Measurements from ENCODE around the gene GFM1.
A peak's percentile ranks its signal among the peaks of the same experiment; 100 is the strongest.
"Not testable (repeated sequence)": the region's sequence is repeated elsewhere in the genome, so short reads cannot be mapped to it uniquely, and the experiment has no call there.

GFM1 gene

DNA sequence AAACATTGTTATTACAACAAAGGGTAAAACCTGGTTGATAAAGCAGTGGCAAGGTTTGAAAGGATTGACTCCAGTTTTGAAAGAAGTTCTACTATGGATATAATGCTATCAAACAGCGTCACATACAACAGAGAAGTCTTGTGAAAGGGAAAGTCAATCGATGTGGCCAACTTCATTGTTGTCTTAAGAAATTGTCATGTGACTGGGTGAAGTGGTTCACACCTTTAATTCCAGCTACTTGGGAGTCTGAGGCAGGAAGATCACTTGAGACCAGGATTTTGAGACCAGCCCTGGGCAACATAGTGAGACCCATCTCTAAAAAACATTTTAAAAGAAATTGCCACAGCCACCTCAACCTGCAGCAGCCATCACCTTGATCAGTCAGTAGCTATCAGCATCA, 34.4 kb downstream of the GFM1 start:
- no peak for DNase-seq (ENCODE audit: low spot score)

DNA sequence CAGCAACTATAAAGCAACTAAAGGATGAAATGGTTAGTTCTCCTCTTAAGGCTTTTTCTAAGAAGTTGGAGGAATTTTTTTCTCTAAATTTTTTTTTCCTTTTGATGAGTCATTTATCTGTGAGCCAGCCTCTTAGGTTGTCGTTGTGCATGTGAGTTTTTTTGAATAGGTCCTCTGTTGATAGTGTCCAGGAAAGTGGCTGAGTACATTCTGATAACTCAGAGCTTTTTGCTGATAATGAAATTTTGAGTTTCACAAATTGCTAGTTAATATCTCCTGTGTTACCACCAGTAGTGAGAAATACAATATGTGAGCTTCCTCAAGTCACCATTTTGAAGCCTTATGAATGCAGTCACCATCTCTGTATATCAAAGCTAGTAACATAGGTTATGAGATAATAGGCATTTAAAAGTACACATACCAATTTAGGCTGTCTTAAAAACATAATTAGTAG, 35.2 kb downstream of the GFM1 start:
- no peak for DNase-seq (ENCODE audit: low spot score)

DNA sequence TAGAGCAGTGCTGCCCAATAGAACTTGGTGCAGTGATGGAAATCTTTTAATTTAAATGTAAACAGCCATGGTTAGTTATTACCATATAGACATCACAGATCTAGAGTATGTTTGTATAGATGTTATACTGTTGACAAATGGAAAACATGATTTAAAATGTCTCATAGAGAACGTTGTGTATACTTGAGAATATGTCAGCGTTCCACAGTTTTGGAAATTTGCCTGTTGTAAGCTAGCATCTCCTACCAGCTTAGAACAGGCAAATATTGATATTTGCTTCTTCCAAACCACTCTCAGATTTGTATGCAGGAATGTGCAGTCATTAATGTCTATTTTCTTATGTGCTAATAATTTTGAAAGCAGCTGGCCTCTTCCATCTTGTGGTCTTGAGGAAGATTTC, 36.5 kb downstream of the GFM1 start:
- no peak for DNase-seq (ENCODE audit: low spot score)

DNA sequence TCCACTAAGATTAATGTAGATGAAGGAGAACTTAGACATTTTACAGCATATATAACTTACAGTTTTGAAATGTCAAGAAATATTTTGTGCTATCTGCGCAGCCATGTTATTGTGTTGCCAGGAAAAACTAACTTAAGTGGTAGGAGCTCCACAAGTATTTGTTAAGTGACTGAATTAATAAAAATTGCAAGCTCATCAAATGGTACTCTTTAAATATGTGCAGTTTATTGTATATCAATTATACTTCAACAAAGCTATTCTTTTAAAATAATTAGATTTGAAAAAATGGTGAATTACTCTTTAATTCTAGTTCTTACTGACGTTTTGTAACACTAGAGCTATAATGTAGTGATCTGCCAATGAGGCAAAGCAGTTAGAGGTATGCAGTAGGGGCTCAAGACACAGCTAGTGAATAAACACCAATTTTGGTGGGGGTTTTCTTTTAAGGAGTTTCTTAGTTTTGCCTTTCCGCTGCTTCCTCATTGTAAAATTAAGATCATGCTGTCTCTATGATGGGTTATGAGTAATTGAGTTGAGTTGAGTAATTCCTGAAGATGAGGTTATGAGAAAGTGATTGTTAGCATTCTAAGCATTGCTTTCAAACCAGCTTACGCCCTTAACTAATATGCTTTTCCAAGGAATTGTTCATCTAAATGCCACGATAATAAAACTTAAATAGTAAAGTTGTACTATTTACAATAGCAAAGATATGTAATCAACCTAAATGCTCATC, 39.1 kb downstream of the GFM1 start:
- DNase-seq (ENCODE audit: low spot score) = peak; percentile 39

DNA sequence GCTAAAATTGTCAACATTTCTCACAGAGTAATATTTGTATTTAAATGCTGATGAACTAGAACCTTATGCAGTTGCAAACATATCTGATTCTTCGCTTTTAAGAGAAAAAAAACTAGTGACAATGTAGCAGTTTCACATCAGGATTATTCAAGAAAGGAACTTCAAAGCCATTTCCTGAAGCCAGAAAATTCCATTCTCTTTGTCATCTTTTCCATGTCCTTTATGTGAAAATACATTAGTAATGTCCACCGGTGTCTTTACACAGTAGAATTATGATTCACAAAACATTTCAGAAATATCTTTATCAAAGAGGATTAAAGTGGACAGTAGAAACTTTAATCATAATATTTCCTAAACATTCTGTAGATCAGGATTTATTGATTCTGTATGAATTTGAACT, 40.8 kb downstream of the GFM1 start:
- DNase-seq (ENCODE audit: low spot score) = no peak

DNA sequence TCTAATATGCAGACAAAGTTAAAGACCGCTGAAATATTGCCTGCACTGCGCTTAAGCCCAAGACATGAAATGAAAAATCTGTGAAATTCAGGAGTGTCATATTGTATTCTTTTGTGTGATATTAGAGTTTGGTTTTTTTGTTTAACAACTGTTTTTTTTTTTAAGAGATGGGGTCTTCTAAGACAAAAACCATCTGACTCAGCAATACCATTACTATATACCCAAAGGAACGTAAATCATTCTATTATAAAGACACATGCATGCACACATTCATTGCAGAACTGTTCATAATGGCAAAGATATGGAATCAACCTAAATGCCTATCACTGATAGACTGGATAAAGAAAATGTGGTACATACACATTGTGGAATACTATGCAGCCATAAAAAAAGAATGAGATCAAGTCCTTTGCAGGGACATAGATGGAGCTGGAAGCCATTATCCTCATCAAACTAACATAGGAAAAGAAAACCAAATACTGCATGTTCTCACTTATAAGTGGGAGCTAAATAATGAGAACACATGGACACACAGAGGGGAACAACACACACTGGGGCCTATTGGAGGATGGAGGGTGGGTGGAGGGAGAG, 49.6 kb downstream of the GFM1 start:
- not testable (repeated sequence) for DNase-seq (ENCODE audit: low spot score)

DNA sequence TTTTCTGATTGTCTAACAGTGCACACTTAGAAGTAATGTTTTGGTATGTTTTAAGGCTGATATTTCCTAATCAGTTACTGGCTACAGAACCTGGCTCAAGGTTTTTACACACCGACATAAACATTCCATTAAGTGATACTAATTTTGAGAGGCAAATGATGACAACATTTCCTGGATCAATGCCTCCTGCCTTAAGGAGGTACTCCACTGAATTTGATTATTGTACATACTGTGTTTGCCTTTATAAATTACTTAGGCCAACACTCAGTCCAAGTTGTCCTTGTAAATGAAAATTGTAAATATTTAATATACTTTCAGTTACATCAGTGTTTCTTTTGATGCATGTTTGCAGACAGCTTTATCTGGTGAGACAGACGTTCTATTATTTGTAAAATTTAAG, 52.3 kb downstream of the GFM1 start:
- DNase-seq (ENCODE audit: low spot score) = no peak

DNA sequence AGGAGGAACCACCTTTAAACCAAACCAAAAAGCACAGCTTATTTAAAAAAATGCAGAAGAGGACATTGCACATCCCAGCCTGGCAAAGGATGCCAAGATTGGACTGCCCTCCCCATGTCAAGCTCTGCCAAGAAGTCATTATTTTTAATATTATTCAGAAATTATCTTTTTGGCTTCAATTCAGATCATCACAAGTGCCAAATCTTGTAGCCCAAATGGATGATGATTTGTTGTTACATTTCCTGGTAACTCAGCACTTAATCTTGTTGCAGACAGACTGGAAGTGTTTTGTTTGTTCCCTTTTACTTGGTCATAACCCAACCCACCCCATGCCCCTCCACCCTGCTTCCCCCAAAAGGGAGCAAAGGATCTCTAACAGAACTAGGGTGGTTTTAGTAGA, 56.2 kb downstream of the GFM1 start:
- no peak for DNase-seq (ENCODE audit: low spot score)

DNA sequence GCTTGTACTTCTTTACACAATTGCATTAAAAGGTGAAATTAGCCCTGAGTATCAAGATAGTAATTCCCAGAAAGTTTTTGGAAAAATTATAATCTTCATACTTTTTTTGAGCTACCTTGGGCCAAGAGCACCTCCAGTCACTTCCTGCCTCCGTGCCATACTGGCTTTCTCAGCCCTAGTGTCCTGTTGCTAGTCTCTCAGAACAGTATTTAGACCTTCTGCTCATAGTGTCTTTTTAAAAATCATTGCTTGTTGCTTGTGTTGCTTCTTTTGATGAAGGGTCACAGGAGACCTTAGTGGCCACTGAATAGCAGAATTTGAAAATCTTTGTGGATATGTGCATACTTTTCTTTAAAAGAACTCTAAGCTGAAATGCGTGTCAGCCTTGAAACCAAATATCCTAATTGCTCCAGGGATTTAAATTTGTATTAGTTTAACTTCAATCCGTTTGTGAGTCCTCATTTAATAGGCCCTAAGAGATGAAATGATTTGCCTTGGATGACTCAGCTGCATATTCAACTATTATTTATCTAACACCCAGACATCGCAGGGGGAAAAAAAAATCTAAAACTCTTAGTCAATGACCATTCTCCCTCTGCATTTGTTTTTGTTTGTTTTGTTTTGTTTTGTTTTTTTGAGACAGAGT, 57.2 kb downstream of the GFM1 start:
- DNase-seq (ENCODE audit: low spot score) = no peak

DNA sequence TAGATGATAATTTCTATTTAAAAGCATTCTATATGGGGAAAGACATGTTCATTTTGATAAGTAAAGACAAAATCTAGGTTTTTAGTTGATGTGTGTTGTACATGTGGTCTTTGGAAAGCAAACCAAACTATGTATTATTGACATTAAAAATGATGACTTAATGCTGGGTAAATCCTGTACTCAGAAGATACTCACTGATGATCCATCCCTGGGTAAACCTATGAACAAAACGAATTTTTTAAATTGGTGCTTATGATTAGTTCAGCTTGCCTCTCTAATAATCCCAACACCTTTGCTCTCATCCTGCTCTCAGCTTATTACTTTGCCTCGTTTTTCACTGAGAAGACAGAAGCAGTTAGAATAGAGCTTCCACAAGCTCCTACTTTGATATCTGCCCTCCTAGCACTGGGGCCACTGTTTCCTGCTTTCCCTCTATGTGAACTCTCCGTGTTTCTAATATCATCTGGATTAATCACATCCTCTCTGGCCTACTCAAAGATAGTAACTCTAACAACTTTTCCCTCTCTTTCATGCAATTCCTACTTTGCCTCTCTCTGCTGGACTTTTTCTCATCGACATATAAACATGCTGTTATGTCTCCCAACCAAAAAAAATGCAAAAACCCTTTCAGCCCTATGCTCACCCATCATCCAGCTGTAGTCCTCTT, 58.6 kb downstream of the GFM1 start:
- no peak for DNase-seq (ENCODE audit: low spot score)

DNA sequence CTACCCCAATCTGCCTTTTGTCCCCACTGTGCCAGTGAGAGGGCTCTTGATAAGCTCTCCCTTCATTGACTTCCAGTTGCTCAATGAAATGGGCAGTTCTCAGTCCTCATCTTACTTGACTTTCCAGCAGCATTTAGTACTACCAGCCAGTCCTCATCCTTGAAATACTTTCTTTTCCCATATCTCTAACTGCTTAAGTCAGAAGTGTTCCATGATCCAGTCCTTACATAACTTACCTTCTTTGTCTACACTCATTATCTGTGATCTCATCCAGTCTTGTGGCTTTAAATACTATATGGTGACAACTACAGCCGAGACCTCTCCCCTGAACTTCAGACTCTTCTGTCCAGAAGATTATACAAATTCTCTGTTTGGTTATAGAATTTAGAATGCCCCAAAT, 59.2 kb downstream of the GFM1 start:
- no peak for DNase-seq (ENCODE audit: low spot score)

DNA sequence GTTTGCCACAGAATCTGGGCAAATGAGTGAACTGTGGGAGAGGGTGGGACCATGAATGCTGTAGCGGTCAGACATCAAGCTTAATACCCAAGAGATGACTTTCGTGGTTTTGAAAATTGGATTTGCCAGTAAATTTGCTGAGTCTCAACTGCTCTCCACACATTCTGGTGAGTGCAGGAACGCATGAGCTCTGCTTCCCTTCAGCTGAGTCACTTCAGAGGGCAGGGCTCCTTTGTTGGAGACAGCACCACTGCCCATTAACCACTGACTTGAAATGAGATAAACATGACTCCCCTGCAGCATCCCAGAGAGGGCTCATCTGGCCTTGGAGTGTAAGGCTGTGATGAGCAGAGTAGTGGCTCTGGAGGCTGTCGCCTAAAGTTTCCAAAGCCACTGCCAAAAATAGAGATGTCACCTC, 65.3 kb downstream of the GFM1 start:
- no peak for DNase-seq (ENCODE audit: low spot score)

DNA sequence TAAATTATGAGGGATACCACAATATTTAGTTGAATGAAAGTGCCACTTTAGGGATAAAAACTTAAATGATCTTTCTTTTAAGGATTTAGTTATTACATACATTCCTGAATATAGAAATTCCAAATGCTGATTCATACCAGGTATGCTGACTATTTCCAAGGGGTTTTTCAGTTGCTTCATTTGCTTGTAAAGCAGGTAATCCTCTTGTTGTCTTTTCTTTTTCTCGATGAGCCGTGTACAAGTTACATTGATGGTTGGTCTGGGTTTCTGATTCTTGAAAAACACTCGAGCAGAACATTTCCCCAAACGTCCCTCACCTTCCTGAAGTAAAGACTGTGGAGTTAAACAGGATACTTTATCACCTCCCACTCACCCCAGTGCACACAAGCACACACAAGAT, 66.3 kb downstream of the GFM1 start:
- no peak for DNase-seq (ENCODE audit: low spot score)

DNA sequence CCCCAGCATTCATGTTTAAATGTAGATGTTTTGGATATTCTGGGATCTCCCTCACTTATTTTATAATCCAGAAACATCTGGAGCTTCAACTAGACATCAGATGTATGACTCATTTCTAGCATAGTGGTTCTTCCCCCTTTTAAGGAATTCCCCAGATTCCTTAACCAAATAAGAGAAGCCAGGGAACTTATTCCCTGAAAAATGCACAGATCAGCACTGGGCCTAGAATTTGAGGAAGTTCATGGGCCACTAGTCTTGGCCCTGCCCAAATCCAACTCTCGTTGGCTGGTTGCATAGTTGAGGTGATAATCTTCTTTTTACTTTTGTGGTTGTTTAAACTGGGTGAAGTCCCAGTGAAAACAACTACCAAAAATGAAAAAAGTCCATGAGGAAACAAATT, 67.6 kb downstream of the GFM1 start:
- DNase-seq (ENCODE audit: low spot score) = no peak

DNA sequence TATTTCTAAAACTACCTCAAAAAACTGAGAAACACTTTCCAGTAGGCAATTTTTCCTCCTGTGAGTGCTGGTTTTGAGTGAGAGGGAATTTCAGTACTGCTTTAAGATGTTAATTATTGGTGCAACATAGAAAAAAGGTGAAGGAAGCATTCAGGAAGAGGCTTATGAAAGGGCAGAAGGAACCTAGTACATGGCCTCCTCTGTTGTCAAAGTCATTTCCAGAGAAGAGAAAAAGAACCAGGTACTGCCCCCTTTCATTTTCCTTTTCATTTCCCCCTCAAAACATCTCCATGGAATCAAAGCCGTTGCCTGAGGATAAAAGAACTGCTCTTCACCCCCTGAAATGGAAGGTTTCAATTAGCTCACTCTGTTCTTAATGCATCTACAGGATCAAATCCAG, 68.1 kb downstream of the GFM1 start:
- DNase-seq (ENCODE audit: low spot score) = peak; percentile 10

DNA sequence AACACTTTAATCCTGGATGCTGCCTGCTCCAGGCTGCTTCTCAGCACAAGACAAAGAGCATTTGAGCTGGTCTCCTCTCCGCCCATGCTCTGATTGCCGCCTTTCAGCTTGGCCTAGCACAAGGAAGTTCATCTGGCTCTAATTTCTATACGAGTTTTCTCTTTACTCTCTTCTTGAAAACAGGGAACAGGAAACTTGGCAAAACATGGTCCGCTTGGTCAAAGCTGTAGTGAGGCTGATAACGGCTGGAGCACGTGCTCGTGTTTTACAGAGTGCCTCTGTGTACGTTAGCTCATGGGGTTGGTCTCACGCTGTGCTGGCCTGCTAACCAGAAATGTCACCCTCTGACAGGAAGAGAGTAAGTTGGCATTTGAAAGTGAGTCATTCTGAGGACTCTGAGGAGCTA, 68.8 kb downstream of the GFM1 start:
- DNase-seq (ENCODE audit: low spot score) = peak; percentile 33

DNA sequence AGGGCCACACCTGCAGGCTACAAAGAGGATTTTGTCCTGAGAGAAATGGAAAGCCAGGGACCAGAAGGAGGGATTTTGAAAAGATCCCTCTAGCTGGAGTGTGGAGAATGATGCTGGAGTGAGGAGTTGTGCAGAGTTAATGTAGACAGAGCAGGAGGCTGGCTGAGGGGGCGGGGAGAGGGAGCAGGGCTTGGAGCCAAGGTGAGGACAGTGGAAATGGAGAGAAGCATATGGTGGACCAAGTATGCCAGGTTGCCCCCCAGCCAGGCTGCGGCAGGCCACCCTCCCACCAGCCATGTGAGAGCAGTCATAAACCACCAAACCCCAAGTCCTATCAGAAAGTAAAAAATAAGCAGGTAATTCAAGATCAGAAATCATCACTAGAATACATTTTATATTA, 73.2 kb downstream of the GFM1 start:
- DNase-seq (ENCODE audit: low spot score) = no peak

DNA sequence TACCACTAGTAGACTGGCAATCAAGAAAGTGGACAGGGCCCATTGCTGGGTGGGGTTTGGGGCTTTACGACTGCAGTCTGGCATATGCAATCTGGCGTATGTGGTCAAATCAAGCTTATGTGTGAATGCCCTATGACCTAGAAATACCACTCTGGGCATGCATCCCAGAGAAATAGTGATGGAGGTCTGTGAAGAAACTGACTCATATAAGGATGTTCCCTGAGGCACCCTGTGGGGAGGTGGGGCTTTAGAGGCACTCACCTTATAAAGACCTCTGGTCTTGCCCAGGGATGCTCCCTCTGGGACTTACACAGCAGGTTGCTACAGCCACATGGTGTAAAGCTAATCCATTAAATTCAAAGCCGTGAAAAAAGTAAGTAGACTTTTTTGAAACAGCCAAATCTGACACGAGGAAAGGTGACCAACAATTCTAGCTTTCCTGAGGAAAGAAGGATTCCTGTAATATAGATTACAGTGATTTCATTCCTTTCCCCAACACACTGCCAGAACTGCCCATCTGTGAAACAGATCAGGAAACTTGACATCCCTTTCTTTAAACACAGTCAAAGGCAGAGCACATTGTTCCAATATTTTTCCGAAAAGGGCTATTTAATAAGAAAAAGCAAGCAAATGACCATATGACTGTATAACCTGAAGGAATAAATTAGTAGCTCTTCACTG, 74.3 kb downstream of the GFM1 start:
- no peak for DNase-seq (ENCODE audit: low spot score)

DNA sequence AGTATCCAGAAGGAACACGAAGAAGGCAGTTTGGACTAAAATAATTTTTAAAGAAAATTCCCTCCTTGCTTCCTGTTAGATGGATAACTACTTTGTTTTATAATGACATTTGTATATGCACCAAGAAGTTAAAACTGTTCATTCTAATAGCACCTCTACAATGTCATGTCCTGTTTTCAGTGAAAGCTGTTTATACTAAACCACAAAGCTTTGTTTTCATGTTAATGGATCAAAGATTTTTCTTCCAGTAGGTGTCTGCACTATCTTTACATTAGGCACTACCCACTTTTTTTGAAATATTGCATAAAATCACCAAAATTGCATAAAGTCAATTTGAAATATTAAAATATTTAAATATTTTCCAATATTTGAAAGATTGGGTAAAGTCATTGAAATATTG, 77.8 kb downstream of the GFM1 start:
- DNase-seq (ENCODE audit: low spot score) = no peak

DNA sequence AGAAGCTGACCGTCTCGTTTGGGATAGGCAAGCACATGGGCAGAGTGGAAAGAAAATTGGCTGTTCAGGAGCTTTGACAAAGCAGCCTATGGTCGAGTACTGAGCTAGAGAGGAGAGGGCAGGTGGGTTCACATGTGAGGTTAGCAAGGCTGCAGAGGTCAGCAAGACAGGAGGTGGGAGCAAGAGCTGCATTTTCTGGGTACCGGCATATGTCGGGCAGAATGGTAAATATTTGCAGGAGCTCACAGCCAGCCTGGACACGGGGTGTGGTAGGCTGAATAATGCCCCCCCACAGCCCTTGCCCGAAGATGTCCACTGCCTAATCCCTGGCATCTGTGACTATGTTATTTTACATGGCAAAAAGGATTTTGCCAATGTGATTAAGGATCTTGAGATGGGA, 79.7 kb downstream of the GFM1 start:
- no peak for DNase-seq (ENCODE audit: low spot score)

DNA sequence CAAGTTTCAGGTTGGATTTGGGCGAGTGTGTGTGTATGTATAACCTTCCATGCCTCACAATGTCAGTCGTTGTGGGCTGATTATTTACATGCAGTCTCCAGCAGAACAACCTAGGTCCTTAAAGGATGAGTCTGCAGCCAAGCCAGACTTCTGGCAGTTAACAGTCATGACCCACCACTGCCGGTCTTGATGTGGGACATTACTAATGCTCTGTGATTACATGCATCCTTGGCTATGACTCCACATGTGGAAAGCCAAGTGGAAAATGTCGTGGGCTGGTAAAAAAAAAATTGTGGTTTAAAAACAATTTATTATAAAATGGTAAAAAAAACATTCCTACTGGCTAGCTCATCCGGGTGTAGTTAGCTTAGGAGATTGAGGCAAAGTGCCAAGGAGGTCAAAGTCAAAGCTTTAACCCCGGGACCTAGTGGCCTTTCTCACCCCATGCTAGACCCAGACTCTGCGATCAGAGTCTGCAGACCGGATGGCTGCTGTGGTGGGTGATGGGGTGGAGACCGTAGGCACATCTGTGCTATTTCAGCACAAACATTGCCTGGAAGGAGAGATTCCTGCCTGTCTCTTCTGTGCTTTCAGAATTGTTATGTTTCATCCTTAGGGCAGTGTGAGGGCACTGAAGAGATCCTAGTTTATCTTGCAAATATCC, 81.2 kb downstream of the GFM1 start:
- no peak for DNase-seq (ENCODE audit: low spot score)
